Heart left ventricle (tissue), 16 donors: ENCODE data around the gene ACVR2A. TPM values are rescaled to one million over a fixed set of nuclear protein-coding genes. Genes with fewer than 3 reads are reported as not detected.

ENCODE experiments used
- ATAC-seq, 4 donors: fragments of 200-7000 bp; cut with Tn5 transposase; one replicate each; pipeline ENCODE4 v1.9.1; 2020 to 2022; ENCODE audit warnings: moderate library complexity in 4 of 4, mild to moderate bottlenecking in 3 of 4, moderate number of reproducible peaks in 1 of 4
- DNase-seq, 5 donors: peaks; one replicate each; pipeline ENCODE4 v3.0.0-alpha.2; 2020
- H3K27ac ChIP-seq, 12 donors: fragments of 200-600 bp; sonication (generic) in 4 of 12; one replicate each; pipeline versions ENCODE4 v1.5.0 to v1.8.0; 2016 to 2022; ENCODE audit warnings: mild to moderate bottlenecking in 2 of 12
- H3K27me3 ChIP-seq, 9 donors: fragments of 200-600 bp; sonication (generic) in 2 of 9; one replicate each; pipeline versions ENCODE4 v1.5.1 to v1.8.0; 2016 to 2022; ENCODE audit warnings: mild to moderate bottlenecking in 3 of 9
- H3K36me3 ChIP-seq, 9 donors: fragments of 200-600 bp; sonication (generic) in 2 of 9; one replicate each; pipeline versions ENCODE4 v1.5.0 to v1.8.0; 2018 to 2022; ENCODE audit warnings: mild to moderate bottlenecking in 2 of 9
- H3K4me1 ChIP-seq, 12 donors: fragments of 200-600 bp; sonication (generic) in 4 of 12; one replicate each; pipeline versions ENCODE4 v1.5.0 to v1.8.0; 2016 to 2022; ENCODE audit warnings: mild to moderate bottlenecking in 3 of 12
- H3K4me3 ChIP-seq, 12 donors: fragments of 200-600 bp; sonication (generic) in 4 of 12; one replicate each; pipeline versions ENCODE4 v1.5.0 to v1.8.0; 2017 to 2022; ENCODE audit warnings: mild to moderate bottlenecking in 9 of 12, moderate library complexity in 4 of 12
- H3K9me3 ChIP-seq, 12 donors: fragments of 200-600 bp; sonication (generic) in 4 of 12; one replicate each; pipeline versions ENCODE4 v1.5.0 to v1.8.0; 2016 to 2022; ENCODE audit warnings: mild to moderate bottlenecking in 1 of 12
- POLR2A ChIP-seq, 2 donors: fragments of 450-650 bp; IDR thresholded peaks; one replicate each; pipeline ENCODE4 v1.6.1; 2017; ENCODE audit warnings: antibody characterized with exemption in 2 of 2, mild to moderate bottlenecking in 2 of 2, moderate library complexity in 2 of 2
- WGBS, 4 donors: extraction: QIAGEN DNeasy Blood & Tissue Kit in 2 of 4; methylation state at CpG; one replicate each; pipeline versions ENCODE4 v1.1.5 to v1.1.7; 2013 to 2018; 5-methylcytosine and 5-hydroxymethylcytosine counted together
- intact Hi-C, 10 donors: fragments of 100-400 bp; cut with DNase I; formaldehyde crosslinking; loops; one replicate each; pipeline versions ENCODE4 v1.11.1 to v1.14.2; 2022
- polyA plus RNA-seq, 2 donors: library from polyadenylated mRNA; stranded (reverse); fragments of 200-250 nt; gene quantifications; one replicate each; pipeline ENCODE4 v1.2.3, GENCODE V29; 2013
- total RNA-seq, 9 donors: library from RNA; depleted of rRNA in 2 of 9; stranded (reverse); fragments of >200 nt in 2 of 9; fragmentation: NEBNext Ultra II Directional in 3 of 9; extraction: Animal tissue kit (Norgen Biotek cat#: 25700) in 3 of 9; gene quantifications; one replicate each; pipeline versions ENCODE4 v1.1.0 to v1.2.4, GENCODE V29; 2016 to 2023
- TF ChIP-seq, protein P1 (sequence below), 12 donors: fragments of 200-600 bp; sonication (generic) in 4 of 12; IDR thresholded peaks; one replicate each; pipeline versions ENCODE4 v1.5.0 to v1.8.0; 2018 to 2022; ENCODE audit warnings: antibody characterized with exemption in 12 of 12, mild to moderate bottlenecking in 5 of 12
- donor health status: ischemic (EF 13 %, LVEDD 7.1; RV severe dilation, severe dysfunction).
- donor health status: healthy with polysubstance abuse.
- donor health status: DM: no; HTN: yes; CAD: no.
- donor health status: DM: no; HTN: no; CAD: no.
- donor health status: ischemic (EF 25% LVEDD 6.9; RV normal size, moderate dysfunction).
- donor health status: ischemic (EF 25% LVEDD 5.7; RV mildly dilated, moderate dysfunction).
- donor health status: healthy.
- donor health status: DM: yes; HTN: yes; CAD: no.
- donor health status: ischemic (EF 35%, LVEDD 5.7; RV mildly dilated, moderate dysfunction).
- donor health status: nonischemic (EF 11% LVEDD 7.7; RV severe dilation, severe dysfunction).
- donor health status: DM: yes; HTN: yes; CAD: no.
- donor health status: PGD.
- donor health status: ischemic (EF 29% LVEDD 5.4; RV normal size, mild dysfunction).
- donor health status: nonischemic (EF 23%, LVEDD 6.1; RV moderate dilation, normal function).

The ACVR2A gene
- total and polyA plus RNA-seq, 11 donors: 2.6 to 13.4 (median 11.0) TPM

DNA sequence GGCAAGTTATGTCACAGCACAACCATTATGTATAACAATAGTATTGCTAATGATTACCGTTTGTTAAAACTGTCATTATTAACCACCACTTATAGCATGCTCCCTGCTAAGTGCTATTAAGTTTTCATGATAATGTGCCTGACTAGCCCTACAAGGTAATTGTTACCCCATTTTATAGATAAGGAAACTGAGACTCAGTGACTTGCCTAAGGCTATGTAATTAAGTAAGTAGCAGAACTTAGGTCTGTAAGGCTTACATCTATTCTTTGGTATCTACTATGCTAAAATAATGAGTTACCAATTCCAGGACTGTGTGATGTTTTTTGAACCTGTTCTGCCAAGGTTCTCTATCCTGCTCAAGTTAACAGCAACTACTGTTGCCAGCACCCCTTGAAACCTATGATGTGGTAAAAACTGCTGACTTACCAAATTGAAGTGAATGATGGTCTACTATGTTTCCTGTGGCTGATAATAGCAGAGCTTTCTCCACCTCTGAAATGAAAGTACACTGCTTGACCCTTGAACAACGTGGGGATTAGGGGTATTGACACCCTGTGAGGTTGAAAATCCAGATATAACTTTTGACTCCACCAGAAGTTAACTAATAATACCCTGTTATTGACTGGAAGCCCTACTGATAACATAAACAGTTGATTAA lies 18.2 kb downstream of the ACVR2A start:
- DNase-seq: no peak
- WGBS, 4 donors: 41 to 59% (median 48%) methylated on average over 2 of the region's 2 CpGs
- H3K4me3 ChIP-seq: no peak overlapping the region
- ATAC-seq: no peak
- H3K4me1 ChIP-seq: peaks cover 0 to 44% (median 21%) of the 10 kb centered on the region in 12 donors
- H3K9me3 ChIP-seq: no peaks in the 10 kb centered on the region
- TF ChIP-seq POLR2A (IDR thresholded peaks at IDR 0.05): no peak
- TF ChIP-seq, protein P1, sequence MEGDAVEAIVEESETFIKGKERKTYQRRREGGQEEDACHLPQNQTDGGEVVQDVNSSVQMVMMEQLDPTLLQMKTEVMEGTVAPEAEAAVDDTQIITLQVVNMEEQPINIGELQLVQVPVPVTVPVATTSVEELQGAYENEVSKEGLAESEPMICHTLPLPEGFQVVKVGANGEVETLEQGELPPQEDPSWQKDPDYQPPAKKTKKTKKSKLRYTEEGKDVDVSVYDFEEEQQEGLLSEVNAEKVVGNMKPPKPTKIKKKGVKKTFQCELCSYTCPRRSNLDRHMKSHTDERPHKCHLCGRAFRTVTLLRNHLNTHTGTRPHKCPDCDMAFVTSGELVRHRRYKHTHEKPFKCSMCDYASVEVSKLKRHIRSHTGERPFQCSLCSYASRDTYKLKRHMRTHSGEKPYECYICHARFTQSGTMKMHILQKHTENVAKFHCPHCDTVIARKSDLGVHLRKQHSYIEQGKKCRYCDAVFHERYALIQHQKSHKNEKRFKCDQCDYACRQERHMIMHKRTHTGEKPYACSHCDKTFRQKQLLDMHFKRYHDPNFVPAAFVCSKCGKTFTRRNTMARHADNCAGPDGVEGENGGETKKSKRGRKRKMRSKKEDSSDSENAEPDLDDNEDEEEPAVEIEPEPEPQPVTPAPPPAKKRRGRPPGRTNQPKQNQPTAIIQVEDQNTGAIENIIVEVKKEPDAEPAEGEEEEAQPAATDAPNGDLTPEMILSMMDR (IDR thresholded peaks at IDR 0.05): no peak
- H3K27me3 ChIP-seq: no peaks in the 10 kb centered on the region
- no peak overlapping the region for H3K27ac ChIP-seq
- H3K36me3 ChIP-seq: no peaks in the 10 kb centered on the region
- intact Hi-C loops: no loop called here

DNA sequence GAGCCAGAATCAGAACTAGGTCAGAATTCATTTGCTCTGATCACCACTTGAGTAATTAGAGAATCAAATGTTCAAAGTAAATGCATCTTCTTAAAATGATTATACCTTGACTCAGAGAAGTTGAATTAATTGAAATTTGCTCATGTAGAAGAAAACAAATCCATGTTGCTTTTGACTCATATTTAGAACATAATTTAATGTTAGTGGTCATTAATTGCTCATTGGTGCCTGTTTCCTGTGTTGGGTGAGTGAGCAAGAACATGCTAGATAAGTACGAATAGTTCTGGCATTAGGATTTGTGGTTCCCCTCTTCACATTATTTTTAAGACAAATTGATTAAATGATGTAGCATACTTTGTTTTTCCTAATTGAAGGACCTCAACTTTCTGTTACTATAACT lies 19.0 kb downstream of the ACVR2A start:
- intact Hi-C loops: no loop called here
- ATAC-seq (no peak), DNase-seq (no peak)
- Histone ChIP-seq H3K36me3 (no peaks in the 10 kb centered on the region), H3K27ac (no peak overlapping the region), H3K4me1 (peaks cover 0 to 41% (median 18%) of the 10 kb centered on the region in 12 donors), H3K27me3 (no peaks in the 10 kb centered on the region), H3K4me3 (no peak overlapping the region), H3K9me3 (no peaks in the 10 kb centered on the region)
- WGBS, 4 donors: 75 to 90% (median 77%) methylated on average over 1 of the region's 1 CpG
- no peak for TF ChIP-seq POLR2A (IDR thresholded peaks at IDR 0.05)
- TF ChIP-seq, protein P1 (IDR thresholded peaks at IDR 0.05): no peak

DNA sequence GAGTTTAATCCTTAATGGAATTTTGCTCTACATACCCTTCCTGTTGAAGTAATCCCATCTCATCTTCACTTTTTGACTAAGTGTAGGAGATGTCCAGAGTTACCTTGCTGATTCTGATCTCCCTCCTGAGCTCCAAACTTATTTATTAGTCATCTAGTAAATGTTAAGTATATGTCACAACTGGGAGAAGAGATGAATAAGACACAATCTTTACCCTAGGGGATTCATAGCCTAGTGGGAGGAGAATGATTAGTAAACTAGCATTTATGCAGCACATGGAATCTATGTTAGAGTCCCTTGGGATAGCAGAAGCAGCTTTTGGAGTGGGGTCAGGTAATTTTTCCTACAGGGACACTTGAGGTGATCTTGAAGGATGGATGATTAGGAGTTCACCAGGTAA lies 20.7 kb downstream of the ACVR2A start:
- TF ChIP-seq POLR2A (IDR thresholded peaks at IDR 0.05): no peak
- TF ChIP-seq, protein P1 (IDR thresholded peaks at IDR 0.05): no peak
- peaks cover 0 to 32% (median 5%) of the 10 kb centered on the region in 12 donors for H3K4me1 ChIP-seq
- no peaks in the 10 kb centered on the region for H3K9me3 ChIP-seq
- H3K4me3 ChIP-seq: no peak overlapping the region
- ATAC-seq: no peak
- intact Hi-C loops: no loop called here
- H3K27ac ChIP-seq: no peak overlapping the region
- no peaks in the 10 kb centered on the region for H3K36me3 ChIP-seq
- no peak for DNase-seq
- no peaks in the 10 kb centered on the region for H3K27me3 ChIP-seq

- no peak for TF ChIP-seq POLR2A (IDR thresholded peaks at IDR 0.05)
- TF ChIP-seq, protein P1 (IDR thresholded peaks at IDR 0.05): no peak
- no peak for DNase-seq
- no peaks in the 10 kb centered on the region for H3K27me3 ChIP-seq
- no peak overlapping the region for H3K4me3 ChIP-seq
- no peak overlapping the region for H3K27ac ChIP-seq
- H3K4me1 ChIP-seq: peaks cover 0 to 33% (median 1%) of the 10 kb centered on the region in 12 donors
- H3K36me3 ChIP-seq: no peaks in the 10 kb centered on the region
- intact Hi-C loops: no loop called here
- no peaks in the 10 kb centered on the region for H3K9me3 ChIP-seq
- WGBS, 4 donors: 77 to 85% (median 82%) methylated on average over 2 of the region's 2 CpGs
- no peak for ATAC-seq
Measured at GRCh38 chr2:147867050-147867449, 22.2 kb downstream of the ACVR2A start.
